Measurements from ENCODE around the gene CHMP2A. TPM values are rescaled to one million over a fixed set of nuclear protein-coding genes. Genes with fewer than 3 reads are reported as not detected.
A peak's percentile ranks its signal among the peaks of the same experiment; 100 is the strongest.

Gene CHMP2A
- polyA plus RNA-seq, 1 of the 3 experiments (the other 2 are of a cell fraction) = 381 TPM

GRCh38 chr19:58572026-58572817, 17.3 kb upstream of the CHMP2A start (continued):
- no peak for TF ChIP-seq REST (IDR thresholded peaks at IDR 0.05; ENCODE audit: low read depth, low read length)
- no peak for TF ChIP-seq NRF1 (IDR thresholded peaks at IDR 0.05; ENCODE audit: low read depth, low read length)
- peak; percentile 75; the same call in 1 of the 2 replicates for TF ChIP-seq NFIC (IDR thresholded peaks at IDR 0.05; ENCODE audit: borderline replicate concordance)
- no peak for TF ChIP-seq RCOR1 (IDR thresholded peaks at IDR 0.05; ENCODE audit: low read length)
- no peak for TF ChIP-seq CHD2 (IDR thresholded peaks at IDR 0.05; ENCODE audit: low read length, partially characterized antibody)
- no peak for TF ChIP-seq FOSL2 (IDR thresholded peaks at IDR 0.05; ENCODE audit: borderline replicate concordance, low read depth)
- peak; percentile 24; the same call in 1 of the 2 replicates for TF ChIP-seq ZBTB33 (IDR thresholded peaks at IDR 0.05; ENCODE audit: borderline replicate concordance, low read depth)
- no peak for TF ChIP-seq MAX (IDR thresholded peaks at IDR 0.05; ENCODE audit: low read depth)
- TF ChIP-seq ELF1 (IDR thresholded peaks at IDR 0.05) = no peak; the same call in 1 of the 2 replicates
- no peak for TF ChIP-seq IRF3 (IDR thresholded peaks at IDR 0.05; ENCODE audit: low read depth, low read length)
- TF ChIP-seq USF2 (IDR thresholded peaks at IDR 0.05; ENCODE audit: borderline replicate concordance, low read depth, low read length) = no peak
- no peak for TF ChIP-seq RFX5 (IDR thresholded peaks at IDR 0.05; ENCODE audit: low read length)
- no peak for TF ChIP-seq EZH2phosphoT487 (IDR thresholded peaks at IDR 0.05; ENCODE audit: borderline replicate concordance, low read depth)
- TF ChIP-seq TCF12 (IDR thresholded peaks at IDR 0.05) = no peak
- TF ChIP-seq MXI1 (IDR thresholded peaks at IDR 0.05; ENCODE audit: low read depth, low read length) = no peak
- TF ChIP-seq GATA2 (CRISPR knock-in tag; IDR thresholded peaks at IDR 0.05) = no peak
- no peak for TF ChIP-seq FOXM1 (IDR thresholded peaks at IDR 0.05; ENCODE audit: low read depth)
- no peak for TF ChIP-seq CTCF (IDR thresholded peaks at IDR 0.05)

Measured in SK-N-SH (cell line).